Activated CD4-positive, CD25-positive, alpha-beta regulatory T cell treated with anti-CD3 and anti-CD28 coated beads, Interleukin-2, amount 50 U/mL, for 16 hours (primary cell): Measurements from ENCODE around the gene NYNRIN.

Experiments used
- DNase-seq: peaks from one replicate; pipeline ENCODE4 v3.0.0-alpha.2; 2020; ENCODE audit warnings: low read depth, low spot score

The NYNRIN gene

GRCh38 chr14:24415421-24416253 lies 16.8 kb downstream of the NYNRIN start:
- DNase-seq, result no peak

- DNase-seq, result no peak
Measured at GRCh38 chr14:24416254-24416931, 17.6 kb downstream of the NYNRIN start.

GRCh38 chr14:24416932-24417619 lies 18.3 kb downstream of the NYNRIN start:
- no peak for DNase-seq

GRCh38 chr14:24417832-24418491 lies 19.2 kb downstream of the NYNRIN start:
- DNase-seq, result no peak

GRCh38 chr14:24418492-24418873 lies 19.7 kb downstream of the NYNRIN start:
- DNase-seq, result no peak

GRCh38 chr14:24422261-24422660 lies 23.5 kb downstream of the NYNRIN start:
- DNase-seq, result no peak

- DNase-seq, result no peak
Measured at GRCh38 chr14:24422694-24423601, 24.1 kb downstream of the NYNRIN start.

GRCh38 chr14:24425704-24426103 lies 26.9 kb downstream of the NYNRIN start:
- no peak for DNase-seq

GRCh38 chr14:24426150-24426911 lies 27.5 kb downstream of the NYNRIN start:
- DNase-seq, result no peak

- no peak for DNase-seq
Measured at GRCh38 chr14:24426912-24427536, 28.2 kb downstream of the NYNRIN start.

- DNase-seq, result no peak
Measured at GRCh38 chr14:24427537-24428508, 29.0 kb downstream of the NYNRIN start.

- no peak for DNase-seq
Measured at GRCh38 chr14:24428628-24429394, 30.0 kb downstream of the NYNRIN start.

GRCh38 chr14:24429395-24430142 lies 30.8 kb downstream of the NYNRIN start, which contains the start of the genes CBLN3 and KHNYN:
TSS of gene CBLN3 (minus strand) at chr14:24429668. CDS start at chr14:24429054, 614 bp downstream.
TSS of gene KHNYN (plus strand) at chr14:24429954. CDS start at chr14:24430731, 777 bp downstream.
- peak; percentile 73 for DNase-seq

- DNase-seq, result no peak
Measured at GRCh38 chr14:24430143-24430681, 31.4 kb downstream of the NYNRIN start.

- DNase-seq, result peak; percentile 46
Measured at GRCh38 chr14:24430682-24431568, 32.1 kb downstream of the NYNRIN start.
